Stimulated activated CD4-positive, alpha-beta T cell treated with anti-CD3 and anti-CD28 coated beads, Interleukin-15, amount 100 ng/mL, for 1 hour (primary cell): ENCODE data around the gene BPIFB3.

ENCODE experiments used
- DNase-seq, 2 donors: peaks; one replicate each; pipeline ENCODE4 v3.0.0-alpha.2; 2020; ENCODE audit warnings: low read depth in 1 of 2, low spot score in 1 of 2

Gene BPIFB3

DNA sequence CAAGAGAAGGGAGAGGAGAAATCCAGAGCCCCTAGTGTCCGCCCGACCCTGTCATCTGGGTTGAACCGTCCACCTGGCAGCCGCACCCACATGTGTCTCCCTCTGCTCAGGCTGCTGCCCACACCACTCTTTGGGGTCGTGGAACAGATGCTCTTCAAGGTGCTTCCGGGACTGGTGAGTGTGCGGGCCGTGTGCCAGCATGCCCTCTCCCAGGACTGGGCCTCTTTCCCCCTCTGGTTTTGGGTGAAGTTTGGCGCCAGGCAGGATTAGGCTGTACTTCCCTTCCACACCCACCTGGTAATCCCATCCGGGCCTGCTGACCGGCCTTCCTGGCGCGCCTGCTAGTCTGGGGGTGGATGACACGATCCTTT, 7.9 kb downstream of the BPIFB3 start:
- no peak for DNase-seq

DNA sequence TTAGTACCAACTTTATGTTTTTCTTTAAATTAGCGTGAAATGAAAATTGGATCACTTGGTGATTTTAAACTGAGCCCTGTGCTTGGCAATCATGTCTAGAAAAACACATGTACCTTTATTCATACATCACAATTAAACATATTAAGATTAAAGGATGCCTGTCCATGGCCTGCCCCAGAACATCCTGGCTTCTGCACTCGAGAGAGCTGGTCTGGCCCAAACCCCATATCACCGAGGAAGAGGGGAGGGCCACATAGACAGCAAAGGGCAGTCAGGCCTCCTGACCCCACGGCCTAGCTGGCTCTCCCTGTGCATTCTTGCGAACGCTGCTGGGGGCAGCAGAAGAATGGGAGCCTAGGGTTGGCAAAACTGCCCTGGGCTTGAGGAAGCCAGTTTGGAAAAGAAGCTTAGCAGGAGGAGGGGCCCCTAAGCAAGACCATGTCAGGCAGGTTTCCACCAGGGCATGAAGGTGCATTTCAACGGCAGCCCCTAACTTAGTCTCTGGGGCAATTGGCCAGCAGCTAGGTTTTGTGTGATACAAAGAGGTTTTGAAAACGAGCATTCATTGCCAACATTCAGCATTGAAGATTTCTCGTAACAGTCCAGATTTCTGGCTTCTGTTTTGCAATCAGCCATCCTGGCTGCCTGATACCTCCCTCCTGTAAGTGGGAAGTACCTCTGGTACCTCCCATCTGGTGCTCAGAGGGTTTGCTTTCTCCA, 8.6 kb downstream of the BPIFB3 start:
- no peak for DNase-seq

DNA sequence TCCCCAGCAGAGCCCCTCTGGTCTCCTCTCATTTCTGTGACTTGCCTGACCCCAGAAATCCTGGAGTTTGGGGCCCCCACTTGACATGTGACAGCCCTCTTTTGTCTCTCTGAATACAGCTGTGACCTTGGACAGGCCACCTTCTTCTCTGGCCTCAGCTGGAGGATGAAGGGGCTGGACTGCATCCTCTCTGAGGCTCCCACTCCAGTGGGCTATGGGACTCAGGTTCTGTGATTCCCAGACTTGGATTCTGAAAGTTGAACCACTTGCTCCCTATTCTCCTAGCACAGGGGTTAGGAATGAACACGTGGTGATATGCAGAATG, 9.1 kb downstream of the BPIFB3 start:
- DNase-seq = no peak

DNA sequence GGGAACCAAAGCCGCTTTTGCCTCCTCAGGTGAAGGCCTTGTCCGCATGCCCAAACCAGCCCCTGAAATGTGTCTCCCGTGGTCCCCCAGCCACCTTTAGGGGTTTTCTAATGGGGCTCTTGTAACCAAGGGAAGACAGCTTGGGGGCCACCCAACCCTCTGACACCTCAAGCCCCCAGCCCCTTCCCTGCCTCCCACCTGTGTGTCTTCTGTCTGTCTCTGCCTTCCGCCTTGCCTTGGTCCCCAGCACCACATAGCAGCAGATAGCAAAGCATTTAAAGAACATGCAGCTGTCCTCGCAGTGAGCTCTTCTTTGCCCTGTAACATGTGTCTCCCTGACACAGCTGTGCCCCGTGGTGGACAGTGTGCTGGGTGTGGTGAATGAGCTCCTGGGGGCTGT, 9.6 kb downstream of the BPIFB3 start:
- no peak for DNase-seq

DNA sequence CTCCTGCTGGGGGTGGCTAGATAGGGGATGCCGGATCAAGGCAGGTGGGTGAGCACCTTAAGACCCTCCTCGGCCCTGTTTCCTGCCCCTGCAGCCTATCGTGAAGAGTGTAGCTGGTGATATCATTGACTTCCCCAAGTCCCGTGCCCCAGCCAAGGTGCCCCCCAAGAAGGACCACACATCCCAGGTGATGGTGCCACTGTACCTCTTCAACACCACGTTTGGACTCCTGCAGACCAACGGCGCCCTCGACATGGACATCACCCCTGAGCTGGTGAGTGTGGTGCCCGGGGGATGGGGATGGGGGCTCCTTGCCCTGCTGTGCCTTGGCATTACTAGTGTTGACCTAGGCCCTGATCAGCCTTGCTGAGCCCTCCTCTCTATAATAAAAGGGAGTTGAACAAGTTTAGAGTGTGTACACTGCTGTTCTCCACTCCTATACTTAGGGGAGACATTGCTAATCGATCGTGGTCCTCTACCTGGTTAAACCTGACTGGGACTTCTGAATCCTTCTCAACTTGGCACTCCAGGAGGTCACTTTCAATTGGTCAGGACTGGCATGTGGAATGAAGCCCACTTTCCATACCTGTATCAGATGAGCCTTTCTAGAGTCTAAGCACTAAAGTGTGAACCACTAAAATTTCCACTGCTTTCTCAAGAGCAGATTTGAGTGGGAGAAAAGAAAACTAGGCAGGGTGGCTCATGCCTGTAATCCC, 11.0 kb downstream of the BPIFB3 start:
- no peak for DNase-seq

DNA sequence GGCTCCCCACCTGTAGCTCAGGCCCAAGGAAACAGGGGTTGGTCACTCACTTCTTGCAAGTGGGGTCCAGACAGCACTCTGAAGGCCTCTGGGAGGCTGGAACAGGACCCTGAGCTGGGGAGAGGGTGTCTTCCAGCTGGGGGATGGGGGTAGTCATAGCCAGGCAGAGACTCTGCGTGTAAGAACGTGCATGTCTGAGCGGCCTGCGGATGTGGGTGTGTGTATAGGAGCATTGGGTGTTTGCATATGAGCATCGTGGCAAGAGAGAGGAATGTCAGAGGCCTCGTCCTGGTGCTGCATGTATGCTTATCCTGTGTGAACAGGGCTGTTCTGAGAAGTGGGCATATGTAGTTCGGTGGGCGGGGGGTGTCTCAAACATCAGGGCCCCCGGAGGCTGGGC, 12.1 kb downstream of the BPIFB3 start:
- DNase-seq = no peak

DNA sequence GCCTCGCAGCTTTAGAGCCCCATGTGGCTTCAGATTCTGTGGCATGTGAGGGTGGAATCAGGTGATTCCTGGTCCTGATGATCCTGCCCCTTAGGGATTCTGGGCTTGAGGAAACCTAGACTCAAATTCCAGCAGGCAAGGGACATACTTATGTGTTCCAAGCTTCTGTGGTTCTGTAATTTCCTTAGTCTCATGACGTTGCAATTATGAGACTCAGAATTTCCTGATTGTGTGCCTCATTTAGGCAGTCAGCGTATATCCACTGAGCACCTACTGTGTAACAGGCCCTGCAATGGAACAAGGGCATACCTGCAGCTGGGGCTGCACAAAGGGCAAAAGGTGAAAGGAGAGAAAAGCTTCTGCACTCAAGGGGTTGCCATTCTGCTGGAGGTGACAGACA, 14.1 kb downstream of the BPIFB3 start:
- DNase-seq = no peak

DNA sequence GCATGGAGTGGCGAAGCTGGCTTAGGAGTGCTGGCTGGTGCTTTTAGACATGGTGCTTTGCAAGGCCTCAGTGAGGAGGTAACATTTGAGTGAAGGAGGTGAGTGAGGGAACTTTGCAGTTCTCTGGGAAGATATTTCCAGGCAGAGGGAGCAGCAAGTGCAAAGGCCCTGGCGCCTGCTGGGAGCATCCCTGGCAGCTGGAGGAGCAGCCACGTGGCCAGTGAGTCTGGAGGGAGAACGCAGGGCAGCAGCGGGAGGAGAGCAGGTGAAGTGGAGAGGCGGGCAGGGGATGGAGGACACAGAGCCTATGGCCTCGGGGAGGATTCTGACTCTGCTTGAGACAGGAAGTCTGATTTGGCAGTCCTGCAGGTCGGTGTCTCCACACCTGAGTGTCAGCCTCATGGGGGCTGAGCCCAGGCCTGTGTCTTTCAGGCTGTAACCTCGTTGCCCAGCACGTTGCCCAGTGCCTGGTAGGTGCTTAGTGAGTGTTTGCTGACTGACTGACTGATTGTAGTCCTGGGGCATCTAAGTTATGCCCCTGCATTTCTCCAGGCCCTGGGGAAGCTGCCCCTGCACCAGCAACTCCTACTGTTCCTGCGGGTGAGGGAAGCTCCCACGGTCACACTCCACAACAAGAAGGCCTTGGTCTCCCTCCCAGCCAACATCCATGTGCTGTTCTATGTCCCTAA, 14.7 kb downstream of the BPIFB3 start:
- DNase-seq = no peak

DNA sequence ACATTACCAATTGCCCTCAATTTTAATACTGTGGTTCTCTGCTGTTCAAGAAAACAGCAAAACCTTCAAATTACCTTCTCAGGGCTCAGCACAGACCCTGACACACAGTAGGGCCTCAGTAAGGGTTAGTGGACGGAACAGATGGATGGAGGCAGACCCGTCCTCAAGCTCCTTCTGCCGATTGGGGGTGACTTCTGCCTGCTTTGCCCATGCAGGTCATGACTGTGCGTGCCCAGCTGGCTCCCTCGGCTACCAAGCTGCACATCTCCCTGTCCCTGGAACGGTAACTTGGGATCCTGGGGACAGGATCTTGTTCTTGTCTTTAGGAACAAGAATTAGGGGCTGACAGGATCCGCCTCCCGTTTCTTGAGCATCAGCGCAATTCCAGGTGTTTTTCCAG, 16.0 kb downstream of the BPIFB3 start:
- no peak for DNase-seq

DNA sequence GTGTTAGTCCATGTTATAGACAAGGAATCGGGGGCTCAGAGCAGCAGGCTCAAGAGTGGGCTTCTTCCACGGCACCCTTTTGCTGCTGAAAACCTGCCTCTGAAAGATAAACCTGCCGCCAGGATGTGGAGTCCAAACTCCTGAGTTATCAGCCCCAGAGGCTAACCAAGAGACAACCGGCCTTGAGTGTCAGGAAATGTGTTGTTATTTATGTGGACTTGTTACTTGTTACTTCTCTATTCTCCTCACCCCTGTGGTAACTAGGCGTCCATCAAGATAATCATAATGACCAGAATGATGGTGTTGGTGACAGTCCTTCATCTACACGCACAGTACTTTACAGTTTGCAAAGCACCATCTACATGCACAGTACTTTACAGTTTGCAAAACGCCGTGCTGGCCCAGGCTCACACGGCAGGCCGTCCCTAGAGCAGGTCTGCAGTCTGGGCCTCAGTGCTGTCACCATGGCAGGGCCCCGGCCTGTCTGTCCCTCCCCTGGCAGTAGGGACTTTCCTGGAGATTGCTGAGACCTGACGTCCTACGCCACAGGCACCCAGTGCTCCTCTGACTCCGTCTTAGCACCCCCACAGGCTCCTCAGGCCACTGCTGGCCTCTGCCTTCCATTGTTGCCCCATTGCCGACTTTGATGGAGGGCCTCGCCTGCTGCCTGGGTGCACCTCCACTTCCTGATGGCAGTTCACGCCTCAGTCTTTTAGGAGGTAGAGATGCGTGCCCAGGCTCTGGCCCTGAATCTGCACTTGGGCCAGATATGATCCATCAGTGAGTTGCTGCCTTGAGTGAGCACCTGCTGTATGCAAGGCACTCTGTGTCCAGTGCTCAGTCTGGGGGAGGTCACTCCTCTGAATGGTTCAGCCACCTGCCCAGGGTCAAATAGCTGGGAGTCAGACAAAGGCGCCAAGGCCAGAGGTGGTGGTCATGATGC, 16.7 kb downstream of the BPIFB3 start:
- no peak for DNase-seq

DNA sequence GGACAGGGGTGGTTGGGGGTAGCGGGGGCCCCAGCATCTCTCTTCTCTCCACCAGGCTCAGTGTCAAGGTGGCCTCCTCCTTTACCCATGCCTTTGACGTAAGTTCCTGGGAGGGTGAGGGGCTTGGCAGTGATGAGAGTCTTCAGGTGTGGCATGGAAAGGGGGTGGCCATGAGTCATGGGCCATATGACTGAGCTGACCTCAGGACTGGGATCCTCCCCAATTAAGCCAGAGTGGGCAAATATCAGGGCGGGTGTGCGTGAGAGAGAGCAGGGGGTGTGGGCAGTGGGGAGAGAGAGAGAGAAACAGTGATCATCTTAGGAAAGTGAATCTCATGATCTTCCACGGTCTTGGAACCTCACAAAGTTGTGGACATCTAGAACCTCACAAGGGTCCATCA, 17.5 kb downstream of the BPIFB3 start:
- no peak for DNase-seq

DNA sequence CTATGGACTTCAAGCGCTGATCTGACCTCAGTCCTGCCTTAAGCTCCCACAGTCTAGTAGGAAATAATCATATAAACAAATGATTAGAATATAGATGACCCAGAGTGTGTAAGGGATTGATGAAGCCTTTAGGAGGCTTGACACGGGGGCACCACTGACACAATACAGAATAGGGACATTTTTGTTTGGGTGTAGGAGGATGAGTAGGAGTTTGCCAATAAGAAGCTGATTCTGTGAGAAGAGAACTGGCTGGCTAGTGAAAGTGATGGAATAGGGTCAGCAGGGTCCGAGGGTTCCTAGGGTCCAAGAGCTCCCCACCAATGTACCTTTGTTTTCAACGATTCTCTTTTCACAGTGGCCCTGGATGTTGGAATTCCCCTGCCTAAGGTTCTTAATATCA, 18.7 kb downstream of the BPIFB3 start:
- DNase-seq = no peak

DNA sequence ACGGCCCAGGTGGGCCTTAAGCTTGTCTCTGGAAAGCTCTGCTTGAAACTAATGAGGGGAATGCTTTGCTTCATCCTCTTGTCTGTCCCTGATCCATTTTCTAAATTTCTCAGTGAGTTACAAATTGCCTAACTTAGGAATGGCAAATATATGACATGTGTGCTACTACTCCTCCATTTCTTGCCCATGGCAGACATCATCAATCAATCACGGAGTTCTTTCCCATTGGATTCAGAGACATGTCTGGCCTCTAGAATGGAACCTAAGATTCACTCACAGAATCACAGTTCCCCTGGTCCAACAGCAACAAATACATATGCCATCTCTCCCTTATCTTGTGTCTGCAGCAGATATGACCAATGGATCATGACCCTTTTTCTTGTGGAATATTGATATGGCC, 19.1 kb downstream of the BPIFB3 start:
- no peak for DNase-seq

DNA sequence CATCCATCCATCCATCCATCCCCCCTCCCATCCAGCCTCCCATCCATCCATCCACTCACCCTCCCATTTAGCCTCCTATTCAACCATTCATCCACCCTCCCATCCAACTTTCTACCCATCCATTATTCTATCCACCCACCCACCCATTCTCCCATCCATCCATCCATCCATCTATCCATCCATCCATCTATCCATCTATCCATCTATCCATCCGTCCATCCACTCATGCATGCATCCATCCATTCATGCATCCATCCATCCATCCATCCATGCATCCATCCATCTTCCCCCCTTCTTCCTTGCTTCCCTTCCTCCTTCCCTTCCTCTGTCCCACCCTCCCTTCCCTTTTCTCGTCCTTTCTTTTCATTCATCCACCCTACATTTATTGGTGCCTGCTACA, 21.0 kb downstream of the BPIFB3 start:
- DNase-seq = no peak

DNA sequence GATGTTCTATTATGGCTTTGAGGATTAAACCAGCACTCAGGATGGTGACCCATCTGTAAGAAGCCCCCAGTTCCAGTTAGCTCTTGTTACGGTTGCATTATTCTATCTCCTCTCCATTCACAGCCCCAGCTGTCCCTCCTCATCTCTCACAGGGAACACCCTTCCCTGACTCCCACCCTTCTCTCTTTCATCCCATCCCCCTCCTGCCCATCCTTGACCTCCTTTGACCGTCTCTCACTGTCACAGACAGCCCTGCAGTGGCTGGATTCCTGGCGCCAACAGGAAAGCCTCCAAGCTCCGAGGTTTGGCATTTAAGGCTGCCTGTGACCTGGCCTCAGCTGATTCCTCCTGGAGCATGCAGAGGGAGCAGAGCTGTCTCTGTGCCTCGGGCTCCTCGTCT, 21.6 kb downstream of the BPIFB3 start:
- no peak for DNase-seq

DNA sequence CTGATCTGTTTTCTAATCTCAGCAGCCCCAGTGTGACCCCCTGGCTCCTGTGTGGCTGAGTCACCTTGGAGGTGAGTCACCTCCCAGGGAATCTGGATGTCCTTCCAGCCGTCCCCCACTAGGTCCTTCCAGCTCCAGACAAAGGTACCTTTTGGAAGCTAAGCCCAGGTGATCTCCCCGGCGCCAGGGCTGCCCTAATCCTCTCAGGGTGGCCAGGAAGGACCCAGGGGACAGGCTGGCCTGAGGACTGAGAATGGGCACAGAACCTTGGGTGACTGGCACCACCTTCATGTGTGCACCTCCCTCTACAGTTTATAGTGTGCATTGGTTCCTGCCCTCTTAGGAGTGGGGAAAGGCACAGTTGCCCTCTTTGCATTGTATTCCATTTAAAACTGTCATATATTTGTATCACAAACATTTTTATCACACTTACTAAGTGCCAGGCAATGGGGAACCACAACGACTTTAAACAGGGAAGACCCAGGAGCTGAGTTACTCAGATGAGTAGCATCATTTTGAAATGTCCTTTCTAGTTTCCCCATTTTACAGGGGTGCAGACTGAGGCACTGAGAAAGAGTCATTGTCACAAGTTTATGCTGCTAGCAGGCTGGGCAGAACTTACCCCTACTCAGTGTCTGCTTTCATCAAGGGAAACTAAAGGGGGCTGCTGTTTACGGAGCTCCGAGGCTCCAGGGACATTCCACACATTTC, 23.1 kb downstream of the BPIFB3 start:
- no peak for DNase-seq

DNA sequence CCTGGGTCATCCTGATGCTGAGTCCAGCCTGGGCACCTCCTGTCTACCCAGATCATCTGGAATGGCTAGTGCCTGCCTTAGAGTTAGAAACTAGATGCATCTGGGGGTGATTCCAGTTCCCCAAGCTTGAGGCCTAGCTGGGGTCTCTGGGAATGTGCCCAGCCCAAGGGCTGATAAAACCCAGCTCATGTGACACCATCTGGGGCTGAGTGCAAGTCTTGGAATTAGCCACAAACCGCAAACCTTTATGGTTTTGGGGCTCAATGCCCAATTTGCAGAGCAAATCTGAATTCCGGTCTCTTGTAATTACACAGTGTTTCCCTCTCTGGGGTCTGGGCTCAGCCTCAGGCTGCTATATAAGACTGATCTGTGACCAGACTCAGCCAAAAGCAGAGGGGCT, 25.6 kb downstream of the BPIFB3 start, which contains the start of gene BPIFB4:
Gene BPIFB4 (plus strand): TSS at position 385 of the 400 bp plus-strand sequence. CDS start 1,884 bp downstream, outside the sequence.
- DNase-seq = no peak

DNA sequence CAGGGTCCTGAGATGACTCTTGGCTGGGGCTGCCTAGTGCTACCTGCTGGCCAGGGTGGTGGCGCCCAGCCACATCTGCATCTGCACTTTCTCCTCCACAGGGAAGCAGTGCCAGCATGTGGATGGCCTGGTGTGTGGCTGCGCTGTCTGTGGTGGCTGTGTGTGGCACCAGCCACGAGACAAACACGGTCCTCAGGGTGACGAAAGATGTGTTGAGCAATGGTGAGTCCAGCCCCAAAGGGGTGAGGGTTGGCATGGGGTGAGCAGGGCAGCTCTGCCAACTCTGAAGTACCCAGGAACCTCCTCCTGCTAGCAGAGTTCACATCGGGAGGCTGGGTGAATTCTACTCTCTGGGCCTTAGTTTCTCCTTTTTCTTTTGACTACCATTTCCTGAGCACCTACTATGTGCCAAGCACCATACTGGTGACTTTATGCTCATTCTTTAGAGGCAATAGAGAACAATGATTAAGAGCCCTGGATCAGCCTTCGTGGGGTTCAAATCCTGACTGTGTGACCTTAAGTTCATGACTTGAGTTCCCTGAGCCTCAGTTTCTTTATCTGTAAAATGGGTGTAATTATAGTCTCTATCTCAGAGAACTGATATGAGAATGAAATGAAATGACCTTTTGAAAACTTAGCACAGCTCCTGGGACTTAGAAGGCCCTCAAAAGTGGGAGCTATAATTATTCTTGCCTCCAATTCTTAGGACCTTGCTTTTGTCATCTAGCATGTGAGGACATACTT, 27.9 kb downstream of the BPIFB3 start:
- DNase-seq = no peak

DNA sequence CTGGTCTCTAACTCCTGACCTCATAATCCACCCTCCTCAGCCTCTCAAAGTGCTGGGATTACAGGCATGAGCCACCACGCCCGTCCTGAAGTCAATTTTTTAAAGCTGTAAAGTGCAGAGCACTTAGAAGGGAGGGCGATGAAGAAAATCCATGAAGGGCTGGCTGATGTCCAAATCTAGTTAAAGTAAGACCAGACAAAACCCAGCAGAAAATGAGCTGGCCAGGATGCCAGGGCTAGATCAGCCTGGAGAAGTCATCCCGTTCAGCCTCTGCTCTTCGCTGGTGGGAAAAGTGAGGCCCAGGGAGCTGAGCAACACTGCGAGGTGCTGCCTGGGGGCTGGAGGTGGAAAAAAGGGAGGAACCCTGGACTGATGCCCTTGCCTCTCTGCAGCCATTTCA, 28.8 kb downstream of the BPIFB3 start:
- no peak for DNase-seq
